ENCODE data around the gene ZNF536.

The ZNF536 gene

GRCh38 chr19:30541575-30541974 lies 169.4 kb downstream of the ZNF536 start:
- H3K36me3 Mint-ChIP-seq: no peaks in the 10 kb centered on the region
- no peak overlapping the region for H3K4me3 Mint-ChIP-seq
- H3K9me3 Mint-ChIP-seq: no peaks in the 10 kb centered on the region
- no peak overlapping the region for H3K27ac Mint-ChIP-seq
- no peaks in the 10 kb centered on the region for H3K27me3 Mint-ChIP-seq
- H3K4me1 Mint-ChIP-seq: no peaks in the 10 kb centered on the region

DNA sequence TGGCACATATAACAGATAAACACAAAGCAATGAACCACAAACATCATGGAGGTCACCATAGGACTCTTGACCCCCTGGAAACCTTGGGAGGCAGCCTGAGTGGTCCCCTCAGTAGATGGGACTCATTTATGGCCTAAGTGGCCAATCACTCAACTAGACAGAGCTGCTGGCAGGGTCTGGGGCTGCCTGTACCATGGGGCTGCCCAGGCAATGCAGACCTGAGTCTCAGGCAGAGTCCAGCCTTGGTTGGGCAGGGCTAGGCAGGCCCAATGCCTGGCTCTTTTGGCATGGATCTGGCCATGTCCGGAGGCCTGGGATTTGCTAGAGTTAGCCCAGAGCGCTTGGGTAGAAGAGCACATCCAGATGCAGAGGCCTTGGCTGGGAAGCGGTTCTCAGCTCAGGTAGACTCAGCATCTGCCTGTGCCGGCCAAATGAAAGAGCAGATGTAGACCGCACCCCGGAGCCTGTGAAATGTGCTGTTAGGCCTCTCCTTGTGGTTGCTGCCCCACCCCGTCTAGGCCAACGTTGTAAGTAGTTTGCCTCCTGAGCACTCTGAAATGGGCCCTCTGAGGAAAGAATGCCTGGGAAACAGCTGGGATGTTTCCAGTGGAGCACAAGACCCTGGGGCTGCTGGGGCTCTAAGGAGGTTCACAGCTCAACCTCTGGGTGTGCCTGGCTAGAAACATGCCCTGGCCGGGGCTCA lies 171.2 kb downstream of the ZNF536 start:
- Mint-ChIP-seq H3K4me1 (no peaks in the 10 kb centered on the region), H3K9me3 (no peaks in the 10 kb centered on the region), H3K27ac (no peak overlapping the region), H3K36me3 (no peaks in the 10 kb centered on the region), H3K4me3 (no peak overlapping the region), H3K27me3 (peaks cover 2% of the 10 kb centered on the region)

DNA sequence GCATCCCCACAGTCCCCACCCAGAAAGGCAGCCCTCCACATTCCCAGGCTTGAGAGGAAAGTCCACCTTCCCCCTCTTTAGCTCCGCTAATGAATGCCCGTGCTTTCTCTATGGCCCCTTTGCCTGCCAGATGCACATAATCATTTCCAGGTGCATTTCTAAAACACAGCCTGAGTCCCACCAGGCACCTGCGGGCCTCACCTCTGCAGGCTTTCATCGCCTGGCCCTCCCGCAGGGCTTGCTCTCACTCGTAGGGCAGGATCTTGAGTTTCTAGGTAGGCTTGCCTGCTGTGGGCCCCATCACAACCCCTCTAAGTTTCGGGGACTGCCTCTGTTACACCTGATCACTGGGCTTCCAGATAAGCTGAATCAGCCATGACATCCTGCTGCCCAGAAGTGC lies 173.6 kb downstream of the ZNF536 start:
- no peak overlapping the region for H3K27ac Mint-ChIP-seq
- no peaks in the 10 kb centered on the region for H3K9me3 Mint-ChIP-seq
- no peaks in the 10 kb centered on the region for H3K36me3 Mint-ChIP-seq
- peaks cover 2% of the 10 kb centered on the region for H3K27me3 Mint-ChIP-seq
- no peak overlapping the region for H3K4me3 Mint-ChIP-seq
- H3K4me1 Mint-ChIP-seq: no peaks in the 10 kb centered on the region

GRCh38 chr19:30546332-30546731 lies 174.1 kb downstream of the ZNF536 start:
- Mint-ChIP-seq H3K27me3 (peaks cover 2% of the 10 kb centered on the region), H3K36me3 (no peaks in the 10 kb centered on the region), H3K27ac (no peak overlapping the region), H3K9me3 (no peaks in the 10 kb centered on the region), H3K4me1 (no peaks in the 10 kb centered on the region), H3K4me3 (no peak overlapping the region)

DNA sequence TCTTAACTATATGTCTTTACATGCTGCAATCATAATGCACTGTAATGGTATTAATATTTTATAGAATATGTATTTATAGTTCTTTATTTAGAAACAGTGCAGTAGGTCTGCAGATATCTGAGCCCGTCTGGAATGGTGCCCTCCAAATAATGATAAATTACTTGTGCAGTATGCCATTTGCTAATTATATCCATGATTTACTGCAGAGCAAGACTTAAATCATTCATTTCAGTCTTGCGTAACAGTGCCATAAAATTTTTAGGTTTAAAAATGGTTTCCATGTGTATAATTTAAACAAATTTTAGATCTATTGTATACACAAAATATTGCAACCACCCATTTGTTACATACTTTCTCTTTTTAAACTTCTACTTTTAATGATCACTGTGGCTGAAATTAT lies 175.1 kb downstream of the ZNF536 start:
- Mint-ChIP-seq H3K9me3 (no peaks in the 10 kb centered on the region), H3K27me3 (peaks cover 2% of the 10 kb centered on the region), H3K4me1 (no peaks in the 10 kb centered on the region), H3K4me3 (no peak overlapping the region), H3K27ac (no peak overlapping the region), H3K36me3 (no peaks in the 10 kb centered on the region)

DNA sequence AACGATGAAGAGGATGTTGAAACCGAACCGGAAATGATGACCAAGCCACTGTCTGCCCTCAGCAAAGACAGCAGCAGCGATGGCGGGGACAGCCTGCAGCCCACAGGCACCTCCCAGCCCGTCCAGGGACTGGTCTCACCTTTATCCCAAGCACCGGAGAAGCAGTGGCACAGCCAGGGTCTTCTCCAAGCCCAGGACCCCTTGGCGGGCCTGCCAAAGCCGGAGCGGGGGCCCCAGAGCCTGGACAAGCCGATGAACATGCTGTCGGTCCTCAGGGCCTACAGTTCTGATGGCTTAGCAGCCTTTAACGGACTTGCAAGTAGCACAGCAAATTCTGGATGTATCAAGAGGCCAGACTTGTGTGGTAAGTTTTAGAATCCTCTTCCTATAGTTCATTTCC lies 177.0 kb downstream of the ZNF536 start:
- no peaks in the 10 kb centered on the region for H3K9me3 Mint-ChIP-seq
- no peaks in the 10 kb centered on the region for H3K36me3 Mint-ChIP-seq
- no peaks in the 10 kb centered on the region for H3K4me1 Mint-ChIP-seq
- no peak overlapping the region for H3K4me3 Mint-ChIP-seq
- peaks cover 2% of the 10 kb centered on the region for H3K27me3 Mint-ChIP-seq
- no peak overlapping the region for H3K27ac Mint-ChIP-seq

DNA sequence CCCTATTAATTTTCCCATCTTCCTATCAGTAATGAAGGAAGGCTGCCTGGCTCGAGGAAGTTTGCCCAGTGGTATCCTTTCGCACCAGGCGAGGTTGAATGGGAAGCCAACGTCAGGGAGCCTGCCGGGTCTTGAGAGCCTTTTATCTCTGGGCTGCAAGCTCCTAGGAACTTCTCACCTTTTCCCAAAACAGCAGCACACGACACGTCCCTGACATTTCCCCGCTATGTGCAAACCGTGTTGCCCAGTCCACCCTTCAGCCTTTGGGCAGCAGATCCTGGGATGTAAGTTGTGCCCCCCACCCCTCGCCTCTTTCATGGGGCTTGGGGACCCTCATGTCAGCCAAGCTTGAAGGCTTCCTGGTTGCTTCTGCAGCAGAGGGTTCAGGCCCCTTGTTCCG lies 179.1 kb downstream of the ZNF536 start:
- no peak overlapping the region for H3K27ac Mint-ChIP-seq

GRCh38 chr19:30552593-30552992 lies 180.4 kb downstream of the ZNF536 start:
- Mint-ChIP-seq H3K4me3 (no peak overlapping the region), H3K9me3 (no peaks in the 10 kb centered on the region), H3K27ac (no peak overlapping the region), H3K36me3 (no peaks in the 10 kb centered on the region), H3K4me1 (no peaks in the 10 kb centered on the region), H3K27me3 (peaks cover 2% of the 10 kb centered on the region)

More for the DNA sequence above, 179.1 kb downstream of the ZNF536 start:
- Mint-ChIP-seq H3K9me3 (no peaks in the 10 kb centered on the region), H3K4me3 (no peak overlapping the region), H3K27me3 (peaks cover 2% of the 10 kb centered on the region), H3K4me1 (no peaks in the 10 kb centered on the region), H3K36me3 (no peaks in the 10 kb centered on the region)

DNA sequence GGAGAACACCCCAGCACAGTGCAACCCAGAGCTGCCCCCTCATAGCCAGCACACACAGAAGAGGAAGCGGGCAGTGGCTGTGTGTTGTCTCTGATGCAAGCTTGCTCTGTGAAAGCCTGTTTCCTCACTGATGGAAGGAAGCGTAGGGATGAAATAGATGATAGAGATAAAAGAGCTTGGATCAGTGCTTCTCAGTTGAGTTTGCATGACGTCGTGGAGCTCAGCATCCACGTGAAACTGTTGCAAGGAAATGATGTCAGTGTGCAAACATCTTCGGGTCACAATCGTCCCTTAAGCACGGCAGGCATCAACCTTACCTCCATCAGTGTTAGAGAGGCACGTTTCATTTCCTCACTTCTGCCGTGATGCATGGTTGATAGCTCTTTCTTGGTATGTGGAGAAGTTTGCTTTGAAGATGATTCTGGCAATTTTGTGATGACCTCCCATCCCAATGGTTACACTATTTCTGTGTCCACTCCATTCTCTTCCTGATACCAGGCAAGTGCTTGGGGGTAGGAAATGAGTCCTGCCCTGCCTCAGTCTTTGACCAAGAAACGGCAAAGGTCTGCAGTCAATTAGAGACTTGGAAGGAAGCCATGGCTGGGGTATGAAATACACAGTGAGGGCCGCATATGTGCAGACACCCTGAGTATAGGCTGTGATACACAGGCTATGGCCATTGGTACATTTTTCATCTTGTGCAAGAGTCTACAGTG lies 183.0 kb downstream of the ZNF536 start:
- H3K27ac Mint-ChIP-seq: no peak overlapping the region
- H3K4me3 Mint-ChIP-seq: no peak overlapping the region
- H3K36me3 Mint-ChIP-seq: no peaks in the 10 kb centered on the region
- H3K4me1 Mint-ChIP-seq: no peaks in the 10 kb centered on the region
- H3K9me3 Mint-ChIP-seq: no peaks in the 10 kb centered on the region
- H3K27me3 Mint-ChIP-seq: no peaks in the 10 kb centered on the region

DNA sequence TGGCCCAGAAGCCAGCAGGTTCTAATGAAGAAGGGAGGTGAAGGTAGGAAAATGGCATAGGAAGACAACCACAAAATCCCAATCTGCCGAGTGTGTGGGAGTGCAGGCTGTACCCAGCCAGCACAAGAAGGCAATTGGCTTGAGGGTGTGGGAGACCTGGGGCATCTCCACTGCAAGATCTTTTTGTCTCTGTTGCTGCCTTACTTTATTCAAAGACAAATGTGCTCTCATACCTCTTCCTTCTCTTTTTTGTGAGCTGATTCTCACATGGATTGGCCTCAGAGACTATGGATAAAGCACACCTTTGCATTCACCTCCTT lies 183.6 kb downstream of the ZNF536 start:
- peaks cover 3% of the 10 kb centered on the region for H3K27me3 Mint-ChIP-seq
- H3K4me3 Mint-ChIP-seq: no peak overlapping the region
- H3K27ac Mint-ChIP-seq: no peak overlapping the region
- H3K4me1 Mint-ChIP-seq: no peaks in the 10 kb centered on the region
- H3K9me3 Mint-ChIP-seq: no peaks in the 10 kb centered on the region
- no peaks in the 10 kb centered on the region for H3K36me3 Mint-ChIP-seq

- peaks cover 3% of the 10 kb centered on the region for H3K27me3 Mint-ChIP-seq
- no peaks in the 10 kb centered on the region for H3K4me1 Mint-ChIP-seq
- no peak overlapping the region for H3K27ac Mint-ChIP-seq
- H3K4me3 Mint-ChIP-seq: no peak overlapping the region
- H3K9me3 Mint-ChIP-seq: no peaks in the 10 kb centered on the region
- no peaks in the 10 kb centered on the region for H3K36me3 Mint-ChIP-seq
These were observed 184.1 kb downstream of the ZNF536 start for GRCh38 chr19:30556230-30556711.

- no peaks in the 10 kb centered on the region for H3K4me1 Mint-ChIP-seq
- H3K9me3 Mint-ChIP-seq: no peaks in the 10 kb centered on the region
- H3K27ac Mint-ChIP-seq: no peak overlapping the region
- H3K36me3 Mint-ChIP-seq: no peaks in the 10 kb centered on the region
- H3K27me3 Mint-ChIP-seq: peaks cover 3% of the 10 kb centered on the region
- H3K4me3 Mint-ChIP-seq: no peak overlapping the region
These were observed 185.0 kb downstream of the ZNF536 start for GRCh38 chr19:30557212-30557611.

DNA sequence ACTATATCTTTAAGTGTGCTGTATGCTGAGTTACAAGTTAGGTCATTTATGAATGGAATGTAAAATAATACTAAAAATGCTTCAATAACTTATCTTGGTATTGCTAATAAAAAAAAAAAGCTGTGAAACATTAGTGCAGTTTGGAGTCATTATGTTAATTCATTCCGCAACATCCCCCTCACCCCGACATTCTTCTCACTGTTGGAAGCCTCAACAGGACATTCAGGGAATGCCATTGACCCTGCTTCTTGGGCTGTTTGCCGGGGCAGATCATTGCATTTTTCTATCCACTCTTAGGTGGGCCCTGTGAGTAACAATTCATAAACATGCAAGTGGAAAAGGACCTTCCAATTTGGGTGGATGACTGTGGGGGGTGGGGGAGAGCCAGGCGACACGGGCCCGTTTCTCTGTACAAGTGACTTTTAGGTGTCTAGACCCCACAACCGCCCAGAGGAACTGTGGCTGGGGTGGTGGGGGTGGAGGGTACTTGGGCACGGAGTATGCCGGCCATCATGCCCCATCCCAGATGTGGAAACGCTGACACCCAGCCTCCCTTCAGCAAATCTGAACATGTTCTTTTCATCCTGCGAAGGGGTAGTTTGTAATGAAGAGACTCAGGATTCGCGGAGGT lies 185.9 kb downstream of the ZNF536 start:
- Mint-ChIP-seq H3K9me3 (no peaks in the 10 kb centered on the region), H3K27me3 (peaks cover 3% of the 10 kb centered on the region), H3K4me3 (no peak overlapping the region), H3K36me3 (no peaks in the 10 kb centered on the region), H3K27ac (no peak overlapping the region), H3K4me1 (no peaks in the 10 kb centered on the region)

GRCh38 chr19:30558793-30559192 lies 186.6 kb downstream of the ZNF536 start:
- Mint-ChIP-seq H3K27me3 (peaks cover 3% of the 10 kb centered on the region), H3K4me3 (no peak overlapping the region), H3K36me3 (no peaks in the 10 kb centered on the region), H3K4me1 (no peaks in the 10 kb centered on the region), H3K27ac (no peak overlapping the region), H3K9me3 (no peaks in the 10 kb centered on the region)

GRCh38 chr19:30559446-30559845 lies 187.3 kb downstream of the ZNF536 start:
- no peak overlapping the region for H3K27ac Mint-ChIP-seq
- H3K4me3 Mint-ChIP-seq: no peak overlapping the region
- no peaks in the 10 kb centered on the region for H3K4me1 Mint-ChIP-seq
- no peaks in the 10 kb centered on the region for H3K36me3 Mint-ChIP-seq
- H3K9me3 Mint-ChIP-seq: no peaks in the 10 kb centered on the region
- H3K27me3 Mint-ChIP-seq: peaks cover 3% of the 10 kb centered on the region

DNA sequence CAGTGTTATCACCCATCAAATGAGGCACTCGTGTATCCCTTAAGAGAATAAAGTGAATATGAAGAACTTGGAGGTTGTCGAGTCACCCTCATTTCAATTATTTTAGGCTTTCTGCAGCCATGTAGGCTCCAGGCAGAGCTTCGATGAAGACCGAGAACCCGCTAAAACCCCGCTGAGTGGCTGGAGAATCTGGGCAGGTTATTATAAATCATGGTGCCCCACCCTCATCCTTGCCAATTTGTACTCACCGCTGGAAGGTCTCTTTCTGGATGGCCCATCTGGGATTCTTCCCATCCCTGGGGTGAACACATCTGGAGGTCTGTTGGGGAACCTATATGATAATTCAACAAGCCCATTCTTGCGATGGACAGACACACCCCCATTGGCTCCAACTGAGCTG lies 190.8 kb downstream of the ZNF536 start:
- Mint-ChIP-seq H3K27ac (no peak overlapping the region), H3K36me3 (no peaks in the 10 kb centered on the region), H3K9me3 (no peaks in the 10 kb centered on the region), H3K4me3 (no peak overlapping the region), H3K4me1 (no peaks in the 10 kb centered on the region), H3K27me3 (peaks cover 3% of the 10 kb centered on the region)
